Panc1 (cell line): ENCODE measurements around the gene WBP1L. TPM values are rescaled to one million over a fixed set of nuclear protein-coding genes. Genes with fewer than 3 reads are reported as not detected.
"Not testable (repeated sequence)": the region's sequence is repeated elsewhere in the genome, so short reads cannot be mapped to it uniquely, and the experiment has no call there.

ENCODE experiments used
- ATAC-seq: fragments of 200-7000 bp; cut with Tn5 transposase; 2 replicates; pipeline ENCODE4 v1.9.1; 2020; ENCODE audit warnings: mild to moderate bottlenecking, moderate library complexity
- BruUV-seq: library from RNA; stranded (reverse); fragments of 400-500 nt; replicated peaks from 2 replicates; lab custom pipeline; 2021; lab: Mats Ljungman, UMichigan
- CTCF ChIA-PET: fragments of 300-600 bp; sonication (Branson Sonifier 250); formaldehyde crosslinking; loops from one replicate; lab custom pipeline; 2022; ENCODE audit warnings: antibody characterized with exemption; lab: Charles Lee
- POLR2A ChIA-PET: fragments of 300-600 bp; sonication (Branson Sonifier 250); formaldehyde crosslinking; loops from one replicate; lab custom pipeline; 2022; ENCODE audit warnings: antibody characterized with exemption; lab: Charles Lee
- DNase-seq: peaks from one replicate; pipeline ENCODE4 v3.0.0-alpha.2; 2010; ENCODE audit warnings: low read depth, low spot score
- H3K27ac ChIP-seq: 2 replicates; pipeline ENCODE4 v1.5.1; 2011; ENCODE audit warnings: mild to moderate bottlenecking, low read length, inconsistent platforms
- H3K27me3 ChIP-seq: fragments of 200-500 bp; sonication (Bioruptor generic); 2 replicates; pipeline ENCODE4 v1.6.0; 2014; ENCODE audit warnings: low read length, inconsistent platforms; ENCODE audit not compliant: control insufficient read depth, insufficient read depth
- H3K36me3 ChIP-seq: fragments of 200-500 bp; sonication (Bioruptor generic); 2 replicates; pipeline ENCODE4 v1.5.1; 2014; ENCODE audit warnings: inconsistent platforms, mild to moderate bottlenecking, low read length, moderate library complexity; ENCODE audit not compliant: control insufficient read depth, insufficient read depth
- H3K4me1 ChIP-seq: 2 replicates; pipeline ENCODE4 v1.5.1; 2011; ENCODE audit warnings: inconsistent platforms, mild to moderate bottlenecking, low read length, moderate library complexity; ENCODE audit not compliant: control insufficient read depth, insufficient read depth
- H3K4me3 ChIP-seq, 2 experiments: 2 replicates each; pipeline ENCODE4 v1.5.1; 2011 to 2012; ENCODE audit warnings: low read depth in 2 of 2, low read length in 2 of 2, mild to moderate bottlenecking in 2 of 2, inconsistent platforms in 1 of 2, moderate library complexity in 1 of 2
- H3K9me3 ChIP-seq: fragments of 200-500 bp; sonication (Bioruptor generic); 2 replicates; pipeline ENCODE4 v1.5.1; 2014; ENCODE audit warnings: low read depth, mild to moderate bottlenecking, inconsistent platforms, low read length, moderate library complexity; ENCODE audit not compliant: control insufficient read depth, insufficient read depth
- POLR2AphosphoS5 ChIP-seq: IDR thresholded peaks from 2 replicates; pipeline ENCODE4 v1.6.1; 2012; ENCODE audit warnings: mild to moderate bottlenecking, low read depth, low read length, moderate library complexity
- REST ChIP-seq, 2 experiments: IDR thresholded peaks; 2 replicates each; pipeline ENCODE4 v1.6.1; 2011 to 2012; ENCODE audit warnings: low read depth in 2 of 2, control low read depth in 1 of 2, low read length in 1 of 2, mild to moderate bottlenecking in 1 of 2, moderate library complexity in 1 of 2; ENCODE audit not compliant: insufficient read depth in 1 of 2
- SIN3A ChIP-seq: IDR thresholded peaks from 2 replicates; pipeline ENCODE4 v1.6.1; 2012; ENCODE audit warnings: low read depth, mild to moderate bottlenecking, low read length, moderate library complexity, borderline replicate concordance; ENCODE audit not compliant: insufficient read depth
- TCF7L2 ChIP-seq: IDR thresholded peaks from 2 replicates; pipeline ENCODE4 v1.6.1; 2011; ENCODE audit warnings: mild to moderate bottlenecking, low read depth, low read length, inconsistent platforms
- in situ Hi-C: cut with HindIII; loops from 2 replicates; pipeline ENCODE4 v1.10.0; 2016; ENCODE audit warnings: low sequenced_read_pairs, low pct_unique_long_range_greater_than_20kb
- intact Hi-C: fragments of 100-400 bp; cut with micrococcal nuclease; formaldehyde crosslinking; loops from one replicate; pipeline ENCODE4 v1.10.0; 2022; ENCODE audit not compliant: unreplicated experiment
- total RNA-seq: library from RNA; stranded (reverse); gene quantifications from one replicate; pipeline ENCODE4 v1.2.1, GENCODE V29; 2021; ENCODE audit not compliant: unreplicated experiment
- TF ChIP-seq, protein P1 (sequence below): fragments of 450-650 bp; IDR thresholded peaks from 2 replicates; pipeline ENCODE4 v1.5.1; 2017; ENCODE audit warnings: mild to moderate bottlenecking

The WBP1L gene
- total RNA-seq, 1 experiment from 2014 or later = 91.3 TPM

GRCh38 chr10:102835007-102835482 is 91.3 kb downstream of the WBP1L start:
- Histone ChIP-seq H3K27me3 (no peaks in the 10 kb centered on the region), H3K9me3 (no peaks in the 10 kb centered on the region), H3K4me3 (no peak overlapping the region), H3K4me1 (0 out of 2 replicates have a peak, but pooled peaks cover 4% of the 10 kb centered on the region), H3K36me3 (no peaks in the 10 kb centered on the region), H3K27ac (no peak overlapping the region; the same call in 1 of the 2 replicates)
- TF ChIP-seq SIN3A = no peak
- TF ChIP-seq, protein P1, sequence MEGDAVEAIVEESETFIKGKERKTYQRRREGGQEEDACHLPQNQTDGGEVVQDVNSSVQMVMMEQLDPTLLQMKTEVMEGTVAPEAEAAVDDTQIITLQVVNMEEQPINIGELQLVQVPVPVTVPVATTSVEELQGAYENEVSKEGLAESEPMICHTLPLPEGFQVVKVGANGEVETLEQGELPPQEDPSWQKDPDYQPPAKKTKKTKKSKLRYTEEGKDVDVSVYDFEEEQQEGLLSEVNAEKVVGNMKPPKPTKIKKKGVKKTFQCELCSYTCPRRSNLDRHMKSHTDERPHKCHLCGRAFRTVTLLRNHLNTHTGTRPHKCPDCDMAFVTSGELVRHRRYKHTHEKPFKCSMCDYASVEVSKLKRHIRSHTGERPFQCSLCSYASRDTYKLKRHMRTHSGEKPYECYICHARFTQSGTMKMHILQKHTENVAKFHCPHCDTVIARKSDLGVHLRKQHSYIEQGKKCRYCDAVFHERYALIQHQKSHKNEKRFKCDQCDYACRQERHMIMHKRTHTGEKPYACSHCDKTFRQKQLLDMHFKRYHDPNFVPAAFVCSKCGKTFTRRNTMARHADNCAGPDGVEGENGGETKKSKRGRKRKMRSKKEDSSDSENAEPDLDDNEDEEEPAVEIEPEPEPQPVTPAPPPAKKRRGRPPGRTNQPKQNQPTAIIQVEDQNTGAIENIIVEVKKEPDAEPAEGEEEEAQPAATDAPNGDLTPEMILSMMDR = peak; percentile 93
- in situ Hi-C loops (no loop called here), intact Hi-C loops (loop anchor here (1.0 to 10.0 kb wide), 2 partner anchors 66 to 230 kb away; no protein-coding TSS in a partner anchor)
- ChIA-PET CTCF (interaction anchor here (0.5 to 1.6 kb wide), 3 partner anchors 67 to 82 kb away, joined by 3 to 6 read pairs (median 4); partner anchors contain the start of gene CNNM2), POLR2A (no interaction called here)
- DNase-seq (peak; percentile 74), ATAC-seq (peak; percentile 99)
- BruUV-seq = no TSS peak

DNA sequence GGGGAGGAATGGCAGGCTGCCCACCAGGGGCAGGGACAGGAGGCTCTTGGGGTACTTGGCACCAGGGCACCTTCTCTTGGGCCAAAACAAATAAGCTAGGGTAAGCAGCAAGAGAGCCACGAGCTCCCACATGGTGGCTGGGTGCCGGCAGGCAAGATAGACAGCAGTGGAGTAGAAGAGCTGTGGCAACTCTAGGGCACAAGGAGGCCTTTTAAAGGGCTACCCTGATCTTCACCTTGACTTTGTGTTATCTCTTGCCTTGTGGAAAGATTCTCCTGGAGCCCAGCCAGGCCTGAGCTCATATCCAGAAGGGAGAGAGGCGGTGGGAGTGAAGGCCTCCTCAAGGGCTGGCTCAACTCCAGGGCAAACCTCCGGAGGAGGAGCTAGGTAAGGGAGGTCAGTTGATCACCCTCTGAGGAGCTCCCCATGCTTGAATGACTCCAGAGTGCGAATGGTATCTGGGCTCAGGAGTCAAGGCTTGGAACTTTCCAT is 93.5 kb downstream of the WBP1L start, which contains the start of gene CYP17A1:
CYP17A1 (minus strand) TSS at position 184 of the 492 bp plus-strand sequence; CDS start at position 132, 52 bp downstream.
- no peaks in the 10 kb centered on the region for H3K36me3 ChIP-seq
- no peak within 1 kb of the TSS for H3K4me3 ChIP-seq
- no peak within 1 kb of the TSS for H3K27ac ChIP-seq
- POLR2A ChIA-PET = no interaction called here
- no peaks in the 10 kb centered on the region for H3K9me3 ChIP-seq
- no peak for TF ChIP-seq SIN3A
- no peak for TF ChIP-seq TCF7L2
- no peak for TF ChIP-seq POLR2AphosphoS5
- TF ChIP-seq REST (IDR thresholded peaks at IDR 0.05; ENCODE audit: insufficient read depth in 1 of 2, low read depth in 2 of 2, low read length in 1 of 2) = no peak
- TF ChIP-seq, protein P1 = no peak
- in situ Hi-C loops (no loop called here), intact Hi-C loops (loop anchor here (10.0 kb wide), 1 partner anchor 228 kb away; no protein-coding TSS in a partner anchor)
- H3K27me3 ChIP-seq = no peaks in the 10 kb centered on the region
- 0 out of 2 replicates have a peak, but pooled peaks cover 4% of the 10 kb centered on the region for H3K4me1 ChIP-seq
- ATAC-seq (no peak), DNase-seq (no peak)
- CTCF ChIA-PET = interaction anchor here (0.6 kb wide), 1 partner anchor 68 kb away, joined by 5 read pairs; no protein-coding TSS in a partner anchor
- BruUV-seq = no TSS peak

DNA sequence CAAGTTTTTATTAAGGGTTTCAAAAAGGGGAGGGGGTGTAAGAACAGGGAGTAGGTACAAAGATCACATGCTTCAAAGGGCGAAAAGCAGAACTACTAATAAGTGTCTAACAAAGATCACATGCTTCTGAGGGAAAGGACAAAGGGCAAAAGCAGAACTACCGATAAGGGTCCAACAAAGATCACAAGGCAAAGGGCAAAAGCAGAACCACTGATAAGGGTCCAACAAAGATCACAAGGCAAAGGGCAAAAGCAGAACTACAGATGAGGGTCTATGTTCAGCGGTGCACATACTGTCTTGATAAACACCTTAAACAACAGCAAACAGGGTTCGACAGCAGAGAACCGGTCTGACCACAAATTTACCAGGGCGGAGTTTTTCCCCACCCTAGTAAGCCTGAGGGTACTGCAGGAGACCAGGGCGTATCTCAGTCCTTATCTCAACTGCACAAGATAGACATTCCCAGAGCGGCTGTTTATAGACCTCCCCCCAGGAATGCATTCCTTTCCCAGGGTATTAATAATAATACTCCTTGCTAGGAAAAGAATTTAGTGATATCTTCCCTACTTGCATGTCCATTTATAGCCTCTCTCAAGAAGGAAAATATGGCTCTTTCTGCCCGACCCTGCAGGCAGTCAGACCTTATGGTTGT is 94.7 kb downstream of the WBP1L start:
- H3K27me3 ChIP-seq, BruUV-seq, H3K4me3 ChIP-seq, ATAC-seq, in situ Hi-C loops, H3K27ac ChIP-seq, H3K9me3 ChIP-seq, DNase-seq, H3K36me3 ChIP-seq, POLR2A ChIA-PET, H3K4me1 ChIP-seq, CTCF ChIA-PET: not testable (repeated sequence)
- intact Hi-C loops = loop anchor here (10.0 kb wide), 1 partner anchor 226 kb away; no protein-coding TSS in a partner anchor
